ENCODE data around the gene CFTR. TPM values are rescaled to one million over a fixed set of nuclear protein-coding genes. Genes with fewer than 3 reads are reported as not detected.

Gene CFTR
- total RNA-seq, 2 experiments from 2014 or later: not detected

DNA sequence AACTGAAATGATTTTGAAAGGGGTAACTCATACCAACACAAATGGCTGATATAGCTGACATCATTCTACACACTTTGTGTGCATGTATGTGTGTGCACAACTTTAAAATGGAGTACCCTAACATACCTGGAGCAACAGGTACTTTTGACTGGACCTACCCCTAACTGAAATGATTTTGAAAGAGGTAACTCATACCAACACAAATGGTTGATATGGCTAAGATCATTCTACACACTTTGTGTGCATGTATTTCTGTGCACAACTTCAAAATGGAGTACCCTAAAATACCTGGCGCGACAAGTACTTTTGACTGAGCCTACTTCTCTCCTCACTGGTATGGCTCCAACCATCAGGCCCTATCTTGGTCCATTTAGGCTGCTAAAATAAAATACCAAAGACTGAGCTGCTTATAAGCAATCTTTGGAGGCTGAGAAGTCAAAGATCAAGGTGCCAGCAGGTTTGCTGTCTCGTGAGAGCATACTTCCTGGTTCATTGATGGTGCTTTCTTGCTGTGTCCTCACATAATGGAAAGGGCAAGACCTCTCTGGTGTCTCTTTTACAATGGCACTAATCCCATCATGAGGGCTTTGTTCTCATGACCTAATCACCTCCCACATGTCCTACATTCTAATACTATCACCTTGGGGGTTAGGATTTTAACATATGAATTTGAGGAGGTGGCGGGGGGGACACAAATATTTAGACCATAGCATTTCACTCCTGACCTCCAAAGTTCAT is 173.3 kb downstream of the CFTR start:
- H3K4me3 Mint-ChIP-seq: no peak overlapping the region
- no peaks in the 10 kb centered on the region for H3K4me1 Mint-ChIP-seq
- H3K27ac Mint-ChIP-seq: no peak overlapping the region
- ChIA-PET CTCF (no interaction called here), POLR2A (no interaction called here)
- H3K9me3 Mint-ChIP-seq: peaks cover 3% of the 10 kb centered on the region
- no peaks in the 10 kb centered on the region for H3K36me3 Mint-ChIP-seq (ENCODE audit: low read depth)
- no peak for DNase-seq
- H3K27me3 Mint-ChIP-seq: no peaks in the 10 kb centered on the region

DNA sequence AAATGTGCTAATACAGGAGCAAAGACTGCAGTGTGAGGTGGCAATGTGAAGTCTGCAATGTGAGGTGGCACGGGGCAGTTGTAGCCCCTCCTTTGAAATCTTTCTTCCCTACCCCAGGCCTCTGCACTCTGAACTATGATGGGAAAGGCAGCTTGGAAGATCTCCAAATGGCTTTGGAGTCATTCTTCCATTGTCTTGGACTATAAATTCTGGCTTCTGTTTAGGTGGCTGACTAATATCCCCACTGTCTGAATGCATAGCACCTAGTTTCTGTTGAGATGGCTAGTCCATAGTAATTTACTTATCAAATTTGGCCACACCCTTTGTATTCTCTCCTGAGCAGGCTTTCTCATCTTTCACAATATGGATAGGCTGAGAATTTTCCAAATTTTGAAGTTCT is 175.0 kb downstream of the CFTR start:
- ChIA-PET POLR2A (no interaction called here), CTCF (no interaction called here)
- Mint-ChIP-seq H3K27ac (no peak overlapping the region), H3K9me3 (peaks cover 3% of the 10 kb centered on the region), H3K4me1 (no peaks in the 10 kb centered on the region), H3K36me3 (ENCODE audit: low read depth) (no peaks in the 10 kb centered on the region), H3K4me3 (no peak overlapping the region), H3K27me3 (no peaks in the 10 kb centered on the region)
- DNase-seq: no peak

DNA sequence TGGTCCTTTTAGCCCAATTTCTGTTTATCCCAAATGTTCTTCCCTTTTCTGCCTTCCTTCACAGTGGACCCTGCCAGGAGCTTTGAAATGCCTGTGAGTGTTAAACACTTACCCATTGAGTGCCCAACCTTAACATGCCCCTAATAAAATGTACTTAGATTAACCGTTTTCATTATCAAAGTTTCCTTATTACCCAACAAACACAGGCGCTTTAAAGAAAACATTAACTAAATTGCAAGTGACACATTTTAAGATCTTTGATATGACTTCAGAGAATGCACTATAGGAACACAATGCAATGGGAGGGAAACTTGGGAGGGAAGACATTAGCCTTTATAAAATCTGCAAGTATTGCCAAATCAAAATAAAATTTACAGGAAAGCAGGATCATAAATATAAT is 177.0 kb downstream of the CFTR start:
- Mint-ChIP-seq H3K4me3 (no peak overlapping the region), H3K27ac (no peak overlapping the region), H3K4me1 (no peaks in the 10 kb centered on the region), H3K36me3 (ENCODE audit: low read depth) (no peaks in the 10 kb centered on the region), H3K27me3 (no peaks in the 10 kb centered on the region), H3K9me3 (peaks cover 3% of the 10 kb centered on the region)
- ChIA-PET CTCF (no interaction called here), POLR2A (no interaction called here)
- DNase-seq: no peak

GRCh38 chr7:117659531-117660011 is 179.7 kb downstream of the CFTR start:
- no peaks in the 10 kb centered on the region for H3K4me1 Mint-ChIP-seq
- POLR2A ChIA-PET: no interaction called here
- no peaks in the 10 kb centered on the region for H3K27me3 Mint-ChIP-seq
- H3K4me3 Mint-ChIP-seq: no peak overlapping the region
- H3K27ac Mint-ChIP-seq: no peak overlapping the region
- DNase-seq: no peak
- no peaks in the 10 kb centered on the region for H3K36me3 Mint-ChIP-seq (ENCODE audit: low read depth)
- CTCF ChIA-PET: no interaction called here
- H3K9me3 Mint-ChIP-seq: no peaks in the 10 kb centered on the region

DNA sequence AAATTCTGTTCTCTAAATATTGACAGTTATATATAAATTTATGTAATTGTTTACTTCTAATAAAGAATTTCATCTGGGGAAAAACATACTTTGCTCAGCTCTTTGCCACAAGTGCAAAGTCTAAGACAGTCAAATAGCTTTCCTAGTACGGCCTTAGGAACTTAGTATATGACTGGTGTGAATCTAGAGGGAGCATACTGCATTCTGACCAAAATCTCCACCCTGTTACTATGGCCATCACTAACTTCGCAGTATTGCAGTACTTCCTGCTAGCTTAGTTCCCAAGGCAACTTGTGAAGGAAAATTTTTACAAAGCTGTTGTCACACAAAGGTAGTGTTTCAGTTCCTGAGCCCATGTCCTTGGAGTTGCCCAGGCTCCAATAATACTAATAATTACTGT is 181.5 kb downstream of the CFTR start:
- Mint-ChIP-seq H3K9me3 (no peaks in the 10 kb centered on the region), H3K36me3 (ENCODE audit: low read depth) (no peaks in the 10 kb centered on the region), H3K27ac (no peak overlapping the region), H3K4me1 (no peaks in the 10 kb centered on the region), H3K27me3 (no peaks in the 10 kb centered on the region), H3K4me3 (no peak overlapping the region)
- no peak for DNase-seq
- CTCF ChIA-PET: no interaction called here
- POLR2A ChIA-PET: no interaction called here

DNA sequence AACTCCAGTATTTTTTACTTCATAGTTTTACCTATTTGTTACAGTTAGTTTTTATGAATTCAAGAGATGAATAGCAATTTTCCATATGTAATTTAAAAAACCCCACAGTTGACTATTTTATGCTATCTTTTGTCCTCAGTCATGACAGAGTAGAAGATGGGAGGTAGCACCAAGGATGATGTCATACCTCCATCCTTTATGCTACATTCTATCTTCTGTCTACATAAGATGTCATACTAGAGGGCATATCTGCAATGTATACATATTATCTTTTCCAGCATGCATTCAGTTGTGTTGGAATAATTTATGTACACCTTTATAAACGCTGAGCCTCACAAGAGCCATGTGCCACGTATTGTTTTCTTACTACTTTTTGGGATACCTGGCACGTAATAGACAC is 184.2 kb downstream of the CFTR start:
- Mint-ChIP-seq H3K4me1 (no peaks in the 10 kb centered on the region), H3K27ac (no peak overlapping the region), H3K27me3 (no peaks in the 10 kb centered on the region), H3K9me3 (no peaks in the 10 kb centered on the region), H3K4me3 (no peak overlapping the region), H3K36me3 (ENCODE audit: low read depth) (no peaks in the 10 kb centered on the region)
- POLR2A ChIA-PET: no interaction called here
- DNase-seq: no peak
- CTCF ChIA-PET: no interaction called here

GRCh38 chr7:117665368-117665767 is 185.5 kb downstream of the CFTR start:
- H3K4me3 Mint-ChIP-seq: no peak overlapping the region
- no peaks in the 10 kb centered on the region for H3K9me3 Mint-ChIP-seq
- no peak overlapping the region for H3K27ac Mint-ChIP-seq
- no peak for DNase-seq
- H3K27me3 Mint-ChIP-seq: no peaks in the 10 kb centered on the region
- H3K36me3 Mint-ChIP-seq (ENCODE audit: low read depth): no peaks in the 10 kb centered on the region
- CTCF ChIA-PET: no interaction called here
- POLR2A ChIA-PET: no interaction called here
- no peaks in the 10 kb centered on the region for H3K4me1 Mint-ChIP-seq

- ChIA-PET CTCF (no interaction called here), POLR2A (no interaction called here)
- Mint-ChIP-seq H3K9me3 (no peaks in the 10 kb centered on the region), H3K27ac (no peak overlapping the region), H3K4me3 (no peak overlapping the region), H3K27me3 (no peaks in the 10 kb centered on the region), H3K36me3 (ENCODE audit: low read depth) (no peaks in the 10 kb centered on the region), H3K4me1 (no peaks in the 10 kb centered on the region)
- DNase-seq: no peak
Measured at GRCh38 chr7:117666031-117666430, 186.2 kb downstream of the CFTR start.

DNA sequence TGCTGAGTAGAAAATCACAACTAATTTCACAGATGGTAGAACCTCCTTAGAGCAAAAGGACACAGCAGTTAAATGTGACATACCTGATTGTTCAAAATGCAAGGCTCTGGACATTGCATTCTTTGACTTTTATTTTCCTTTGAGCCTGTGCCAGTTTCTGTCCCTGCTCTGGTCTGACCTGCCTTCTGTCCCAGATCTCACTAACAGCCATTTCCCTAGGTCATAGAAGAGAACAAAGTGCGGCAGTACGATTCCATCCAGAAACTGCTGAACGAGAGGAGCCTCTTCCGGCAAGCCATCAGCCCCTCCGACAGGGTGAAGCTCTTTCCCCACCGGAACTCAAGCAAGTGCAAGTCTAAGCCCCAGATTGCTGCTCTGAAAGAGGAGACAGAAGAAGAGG is 186.9 kb downstream of the CFTR start:
- ChIA-PET POLR2A (no interaction called here), CTCF (no interaction called here)
- Mint-ChIP-seq H3K27me3 (no peaks in the 10 kb centered on the region), H3K9me3 (no peaks in the 10 kb centered on the region), H3K4me3 (no peak overlapping the region), H3K36me3 (ENCODE audit: low read depth) (no peaks in the 10 kb centered on the region), H3K4me1 (no peaks in the 10 kb centered on the region), H3K27ac (no peak overlapping the region)
- no peak for DNase-seq

- POLR2A ChIA-PET: no interaction called here
- DNase-seq: no peak
- no peaks in the 10 kb centered on the region for H3K4me1 Mint-ChIP-seq
- H3K36me3 Mint-ChIP-seq (ENCODE audit: low read depth): no peaks in the 10 kb centered on the region
- CTCF ChIA-PET: no interaction called here
- H3K27ac Mint-ChIP-seq: no peak overlapping the region
- H3K27me3 Mint-ChIP-seq: no peaks in the 10 kb centered on the region
- no peak overlapping the region for H3K4me3 Mint-ChIP-seq
- H3K9me3 Mint-ChIP-seq: no peaks in the 10 kb centered on the region
Measured at GRCh38 chr7:117667456-117667855, 187.6 kb downstream of the CFTR start.

GRCh38 chr7:117669818-117670217 is 190.0 kb downstream of the CFTR start:
- no peak for DNase-seq
- Mint-ChIP-seq H3K36me3 (ENCODE audit: low read depth) (no peaks in the 10 kb centered on the region), H3K4me1 (no peaks in the 10 kb centered on the region), H3K27ac (no peak overlapping the region), H3K27me3 (no peaks in the 10 kb centered on the region), H3K4me3 (no peak overlapping the region), H3K9me3 (no peaks in the 10 kb centered on the region)
- CTCF ChIA-PET: no interaction called here
- POLR2A ChIA-PET: no interaction called here

DNA sequence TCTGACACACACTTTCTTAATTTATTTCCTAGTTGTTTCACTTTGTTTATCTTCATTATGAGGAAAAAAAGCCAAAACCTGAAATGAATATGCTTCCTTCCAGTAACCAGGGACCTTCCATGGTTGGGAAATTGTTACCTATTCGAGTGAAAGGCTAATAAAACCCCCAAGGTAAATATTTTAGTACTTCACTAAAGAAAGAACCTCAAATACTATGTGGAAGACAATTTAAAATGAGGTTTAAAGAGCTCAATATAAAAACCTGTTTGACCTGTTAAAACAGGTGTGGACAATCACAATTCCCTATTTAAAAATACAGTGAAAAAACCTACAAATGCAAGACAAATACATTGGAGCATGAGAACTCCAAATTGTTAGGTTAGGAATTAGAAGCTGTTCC is 192.6 kb downstream of the CFTR start:
- no peak for DNase-seq
- no peaks in the 10 kb centered on the region for H3K36me3 Mint-ChIP-seq (ENCODE audit: low read depth)
- H3K27me3 Mint-ChIP-seq: no peaks in the 10 kb centered on the region
- no peak overlapping the region for H3K27ac Mint-ChIP-seq
- no peaks in the 10 kb centered on the region for H3K9me3 Mint-ChIP-seq
- H3K4me3 Mint-ChIP-seq: no peak overlapping the region
- CTCF ChIA-PET: no interaction called here
- H3K4me1 Mint-ChIP-seq: no peaks in the 10 kb centered on the region
- POLR2A ChIA-PET: no interaction called here

- Mint-ChIP-seq H3K4me3 (no peak overlapping the region), H3K4me1 (no peaks in the 10 kb centered on the region), H3K27me3 (no peaks in the 10 kb centered on the region), H3K9me3 (no peaks in the 10 kb centered on the region), H3K27ac (no peak overlapping the region), H3K36me3 (ENCODE audit: low read depth) (no peaks in the 10 kb centered on the region)
- DNase-seq: no peak
- ChIA-PET POLR2A (no interaction called here), CTCF (no interaction called here)
Measured at GRCh38 chr7:117673367-117673766, 193.5 kb downstream of the CFTR start.

- H3K4me1 Mint-ChIP-seq: no peaks in the 10 kb centered on the region
- no peaks in the 10 kb centered on the region for H3K27me3 Mint-ChIP-seq
- CTCF ChIA-PET: no interaction called here
Measured at GRCh38 chr7:117673839-117674238, 194.0 kb downstream of the CFTR start.

DNA sequence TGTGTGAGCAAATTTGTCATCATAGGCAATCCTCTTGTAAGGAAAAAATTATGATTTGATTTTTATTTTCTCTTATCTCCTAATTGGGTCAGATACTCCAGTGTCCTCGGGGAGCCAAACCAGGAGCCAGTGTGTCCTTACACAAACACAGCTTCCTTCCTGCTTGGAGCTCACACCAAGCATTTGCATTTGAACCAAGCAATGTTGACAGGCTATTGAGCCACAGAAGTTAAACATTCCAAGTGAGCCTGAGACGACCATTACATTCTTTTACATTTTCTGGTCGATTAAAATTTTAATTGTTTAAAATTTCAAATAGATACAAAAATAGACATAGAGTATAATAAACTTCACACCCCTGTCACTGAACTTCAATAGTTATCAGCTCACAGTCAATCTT is 194.8 kb downstream of the CFTR start:
- POLR2A ChIA-PET: no interaction called here
- CTCF ChIA-PET: no interaction called here
- Mint-ChIP-seq H3K4me1 (no peaks in the 10 kb centered on the region), H3K9me3 (no peaks in the 10 kb centered on the region), H3K4me3 (no peak overlapping the region), H3K36me3 (ENCODE audit: low read depth) (no peaks in the 10 kb centered on the region), H3K27ac (no peak overlapping the region), H3K27me3 (no peaks in the 10 kb centered on the region)
- no peak for DNase-seq

More at GRCh38 chr7:117673839-117674238, 194.0 kb downstream of the CFTR start:
- H3K9me3 Mint-ChIP-seq: no peaks in the 10 kb centered on the region
- POLR2A ChIA-PET: no interaction called here
- no peaks in the 10 kb centered on the region for H3K36me3 Mint-ChIP-seq (ENCODE audit: low read depth)
- H3K27ac Mint-ChIP-seq: no peak overlapping the region
- H3K4me3 Mint-ChIP-seq: no peak overlapping the region
- no peak for DNase-seq

Data from activated CD4-positive, alpha-beta memory T cell treated with anti-CD3 and anti-CD28 coated beads, Interleukin-2, amount 10 ng/mL, durations not matched to agents 7 days and 5 days (primary cell).